HG03521 (cell line): ENCODE measurements around the gene ZCCHC7.
"Not testable (repeated sequence)": the region's sequence is repeated elsewhere in the genome, so short reads cannot be mapped to it uniquely, and the experiment has no call there.

Source experiments
- ATAC-seq: cut with Tn5 transposase; IDR thresholded peaks from one replicate; pipeline ENCODE4 v1.9.1; 2021; ENCODE audit warnings: mild to moderate bottlenecking, moderate library complexity; ENCODE audit not compliant: unreplicated experiment

The ZCCHC7 gene

DNA sequence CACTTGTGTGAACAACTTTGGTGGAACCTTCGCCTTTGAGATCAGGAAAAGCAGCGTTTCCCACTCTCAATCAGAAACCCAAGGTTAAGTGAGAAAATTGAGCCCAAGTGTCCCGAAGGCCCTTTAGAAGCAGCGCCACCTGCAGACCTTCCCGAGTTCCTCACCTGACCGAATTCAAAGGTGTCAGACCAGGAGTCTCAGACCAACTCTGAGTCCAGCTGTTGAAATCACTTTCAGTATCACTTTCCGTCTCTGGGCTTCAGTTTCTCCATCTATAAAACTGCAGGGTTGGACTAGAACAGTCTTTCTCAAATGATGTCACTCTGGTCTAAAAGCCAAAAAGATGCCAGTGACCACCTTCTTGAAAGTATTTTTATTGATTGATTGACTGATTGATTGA, 270.4 kb downstream of the ZCCHC7 start:
- ATAC-seq: peak; percentile 65

DNA sequence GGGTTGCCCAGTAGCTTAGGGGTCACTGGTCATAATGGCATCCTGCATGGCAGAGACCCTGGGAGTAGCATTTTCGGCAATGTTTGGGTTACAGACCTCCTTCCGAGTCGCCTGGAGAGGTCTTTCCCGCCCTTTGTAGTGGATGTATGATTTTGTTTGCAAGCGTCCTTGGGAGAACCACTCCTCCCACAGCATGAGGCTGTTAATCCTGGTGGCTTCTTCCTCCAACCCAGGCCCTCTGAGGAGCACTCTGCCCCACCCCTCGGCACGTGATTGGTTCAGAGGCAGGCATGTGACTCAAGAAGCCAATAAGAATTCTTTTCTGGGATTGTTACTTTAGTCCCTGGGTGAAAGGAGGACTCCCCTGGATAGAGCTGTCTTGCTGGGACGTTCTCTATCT, 271.9 kb downstream of the ZCCHC7 start:
- no peak for ATAC-seq

DNA sequence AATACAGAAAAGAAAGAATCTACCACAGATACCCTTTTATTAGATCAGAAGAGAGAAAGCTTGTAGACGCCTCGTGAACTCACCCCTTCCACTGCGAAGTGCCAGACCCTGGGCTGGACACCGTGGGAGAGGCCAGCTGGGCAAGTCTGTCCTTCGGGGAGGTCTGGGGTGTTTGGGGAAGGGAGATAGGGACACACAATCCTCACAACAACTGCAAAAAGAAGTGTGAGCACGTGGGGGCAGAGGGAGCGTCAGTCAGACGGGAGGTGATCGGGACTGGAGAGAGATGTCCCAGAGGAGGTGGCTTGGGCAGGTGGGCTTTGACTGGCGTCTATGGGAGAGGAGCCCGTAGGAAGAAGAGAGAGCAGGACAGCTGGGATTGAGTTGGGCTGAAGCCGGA, 274.9 kb downstream of the ZCCHC7 start:
- ATAC-seq: no peak

DNA sequence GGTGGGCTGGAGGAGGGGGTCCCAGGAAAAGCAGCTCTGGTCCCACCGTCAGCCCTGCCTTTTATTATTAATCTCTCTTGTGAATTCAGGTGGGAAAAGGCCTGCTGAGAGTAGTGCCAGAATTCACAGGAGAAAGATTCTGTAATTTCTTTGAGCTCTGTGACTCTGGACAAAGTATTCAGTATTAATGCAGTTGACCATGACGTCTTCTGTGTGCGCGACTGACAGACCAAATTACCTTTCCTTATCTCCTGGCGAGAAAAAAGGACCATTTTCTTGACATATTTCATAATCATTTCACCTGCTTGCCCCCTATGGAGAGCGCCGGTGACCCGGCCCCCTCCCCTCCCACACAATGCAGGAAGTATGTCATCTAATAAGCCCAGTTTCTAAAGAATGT, 275.3 kb downstream of the ZCCHC7 start:
- no peak for ATAC-seq

DNA sequence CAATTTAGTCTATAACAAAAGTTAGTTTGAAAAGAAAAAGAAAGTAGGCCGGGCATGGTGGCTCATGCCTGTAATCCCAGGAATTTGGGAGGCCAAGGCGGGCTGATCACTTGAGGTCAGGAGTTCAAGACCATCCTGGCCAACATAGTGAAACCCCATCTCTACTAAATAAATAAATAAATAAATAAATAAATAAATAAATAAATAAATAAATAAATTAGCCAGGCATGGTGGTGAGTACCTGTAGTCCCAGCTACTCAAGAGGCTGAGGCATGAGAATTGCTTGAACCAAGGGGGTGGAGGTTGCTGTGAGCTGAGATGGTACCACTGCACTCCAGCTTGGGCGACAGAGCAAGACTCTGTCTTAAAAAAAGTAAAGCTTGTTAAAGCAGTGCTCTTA, 277.6 kb downstream of the ZCCHC7 start:
- ATAC-seq: not testable (repeated sequence)

DNA sequence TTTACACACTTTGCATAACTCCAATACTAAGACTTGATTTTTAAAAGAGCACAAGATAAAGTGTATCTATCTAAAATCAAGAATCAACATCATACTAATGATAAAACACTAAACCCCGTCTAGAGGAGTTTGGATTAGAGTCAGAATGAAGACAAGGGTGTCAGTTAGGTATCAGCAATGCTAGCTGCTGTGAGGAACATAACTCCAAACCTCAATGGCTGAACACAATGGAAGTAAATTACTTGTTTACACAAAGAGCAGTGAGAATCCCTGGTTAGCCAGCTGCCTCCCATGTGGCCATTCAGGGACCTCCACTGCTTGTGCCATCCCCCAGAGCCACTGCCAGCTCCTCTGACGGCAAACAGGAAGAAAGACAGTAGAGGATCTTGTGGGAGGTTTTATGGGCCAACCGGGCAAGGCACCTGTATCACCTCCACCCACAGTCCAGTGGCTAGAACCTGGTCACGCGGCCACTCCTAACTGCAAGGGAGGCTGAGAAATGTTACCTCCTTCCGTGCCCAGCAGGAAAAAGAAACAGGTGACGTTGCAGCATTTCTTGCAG, 278.2 kb downstream of the ZCCHC7 start:
- no peak for ATAC-seq

DNA sequence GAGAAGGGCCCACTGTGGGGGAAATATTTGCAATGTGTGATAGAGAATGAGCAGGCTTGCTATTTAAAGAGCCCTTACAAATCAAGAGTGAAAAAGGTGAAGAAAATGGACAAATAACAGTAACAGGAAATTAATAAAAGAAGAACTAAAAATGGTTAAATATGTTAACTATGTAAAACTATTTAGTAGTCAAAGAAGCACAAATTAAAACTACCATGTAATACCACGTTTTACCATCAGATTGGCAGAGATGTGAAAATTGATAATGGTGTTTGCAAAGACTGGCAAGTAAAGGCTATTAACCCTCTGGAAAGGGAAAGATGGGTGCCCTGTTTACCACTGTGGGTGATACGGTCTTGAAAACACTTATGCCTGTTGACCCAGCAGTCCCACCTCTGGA, 279.0 kb downstream of the ZCCHC7 start:
- ATAC-seq: no peak

DNA sequence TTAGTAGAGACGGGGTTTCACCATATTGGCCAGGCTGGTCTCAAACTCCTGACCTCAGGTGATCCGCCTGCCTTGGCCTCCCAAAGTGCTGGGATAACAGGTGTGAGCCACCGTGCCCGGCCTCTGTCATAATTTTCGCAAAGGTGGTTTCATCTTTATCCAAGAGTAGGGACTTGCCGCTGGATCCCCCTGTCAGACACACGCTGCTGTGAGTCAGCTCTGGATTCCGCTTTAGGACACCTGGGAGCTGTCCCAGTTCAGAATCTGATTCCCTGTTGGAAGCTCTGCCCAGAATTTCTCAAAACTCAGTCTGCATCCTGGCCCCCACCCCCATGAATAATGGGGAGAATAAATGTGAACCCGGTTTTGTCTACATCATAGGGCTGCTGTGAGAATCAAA, 284.2 kb downstream of the ZCCHC7 start:
- ATAC-seq: no peak

DNA sequence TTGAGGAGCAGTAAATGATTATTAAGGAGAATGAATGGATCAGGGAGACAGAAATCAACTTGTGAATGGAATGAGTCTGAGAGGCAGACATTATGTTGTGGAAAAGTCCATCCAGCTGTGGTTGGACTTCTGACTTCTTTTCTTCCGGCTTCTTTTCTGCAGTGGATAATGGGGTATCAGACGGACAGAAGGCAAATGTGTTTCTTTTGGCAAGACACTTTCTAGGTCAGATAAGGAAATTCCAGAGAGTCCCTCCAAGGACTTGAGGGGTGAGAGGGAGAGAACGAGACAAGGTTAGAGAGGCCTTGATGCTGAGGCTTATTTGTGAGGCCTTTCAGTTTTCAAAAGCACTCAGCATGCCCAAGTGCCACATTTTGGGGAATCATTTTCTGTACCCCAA, 285.0 kb downstream of the ZCCHC7 start:
- ATAC-seq: no peak

DNA sequence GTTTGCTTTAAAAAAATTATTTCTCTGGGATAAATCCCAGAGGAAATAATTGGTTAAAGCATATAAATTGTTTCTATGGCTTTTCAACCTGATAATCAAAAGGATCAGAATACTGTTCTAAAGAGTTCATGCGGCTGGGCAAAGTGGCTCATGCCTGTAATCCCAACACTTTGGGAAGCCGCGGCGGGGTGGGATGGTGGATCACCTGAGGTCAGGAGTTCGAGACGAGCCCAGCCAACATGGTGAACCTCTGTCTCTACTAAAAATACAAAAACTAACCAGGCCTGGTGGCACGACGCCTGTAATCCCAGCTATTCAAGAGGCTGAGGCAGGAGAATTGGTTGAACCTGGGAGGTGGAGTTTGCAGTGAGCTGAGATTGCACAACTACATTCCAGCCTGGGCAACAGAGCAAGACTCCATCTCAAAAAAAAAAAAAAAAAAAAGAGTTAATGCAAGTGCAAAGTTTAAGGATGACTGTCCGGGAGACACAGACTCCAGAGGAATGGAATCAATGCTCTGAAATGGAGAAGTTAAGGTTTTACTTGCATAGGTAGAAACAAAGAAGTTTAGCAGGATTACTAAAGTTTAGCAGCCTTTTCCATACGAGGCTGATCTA, 285.5 kb downstream of the ZCCHC7 start:
- no peak for ATAC-seq

DNA sequence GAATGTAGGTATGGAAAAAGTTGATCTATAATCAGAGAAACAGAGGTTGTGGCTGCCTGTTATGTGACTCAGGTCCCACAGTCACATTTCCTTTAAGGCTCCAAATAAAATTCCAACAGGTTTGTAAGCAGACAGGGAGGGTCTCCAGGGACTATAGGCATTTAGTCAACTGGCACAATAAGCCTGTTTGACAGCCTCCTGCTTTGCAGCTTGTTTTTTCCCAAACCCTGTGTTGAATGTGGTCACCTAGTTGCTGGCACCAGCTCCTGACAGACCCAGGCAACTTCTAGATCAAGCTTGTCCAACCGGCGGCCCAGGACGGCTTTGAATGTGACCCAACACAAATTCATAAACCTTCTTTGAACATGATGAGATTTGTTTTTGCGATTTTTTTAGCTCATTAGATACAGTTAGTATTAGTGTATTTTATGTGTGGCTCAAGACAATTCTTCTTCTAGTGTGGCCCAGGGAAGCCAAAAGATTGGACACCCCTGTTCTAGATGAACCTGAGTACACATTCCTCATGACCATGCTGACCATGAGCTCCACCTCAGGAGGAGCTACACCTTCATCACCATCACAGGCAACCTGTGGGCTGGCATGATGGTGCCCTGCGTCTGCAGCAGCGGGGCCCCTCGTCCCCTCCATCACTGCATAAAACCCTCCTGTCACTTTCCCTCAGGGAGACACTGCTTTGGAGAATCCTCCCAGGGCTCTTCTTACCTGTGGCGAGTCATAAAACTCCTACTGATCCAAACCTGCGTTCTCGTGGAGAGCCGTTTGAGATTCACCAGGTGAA, 286.4 kb downstream of the ZCCHC7 start:
- no peak for ATAC-seq

DNA sequence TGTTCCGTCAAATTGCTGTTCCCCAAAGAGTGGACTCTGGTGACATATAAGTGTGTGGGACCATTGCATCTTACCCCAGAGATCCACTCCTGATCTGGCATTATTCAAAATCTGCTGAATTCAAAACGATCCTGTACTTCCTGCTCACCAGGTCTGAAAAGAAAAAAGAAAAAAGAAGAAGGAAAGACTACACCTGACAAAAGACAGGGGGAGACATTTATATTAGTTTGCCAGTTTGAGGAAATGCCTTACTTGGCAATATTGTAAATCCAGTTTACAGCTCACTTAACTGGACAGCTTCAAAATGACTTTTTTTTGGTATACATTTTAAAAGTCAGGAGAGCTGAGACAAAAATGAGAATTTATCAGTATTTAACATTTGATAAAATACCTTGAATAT, 287.1 kb downstream of the ZCCHC7 start:
- no peak for ATAC-seq
